Neuronal stem cell (in vitro differentiated cells): ENCODE results near the gene ZNF785.

ENCODE experiments used
- DNase-seq: peaks from one replicate; pipeline ENCODE4 v3.0.0-alpha.2; 2013; ENCODE audit warnings: low spot score
- H2AFZ ChIP-seq: one replicate; pipeline ENCODE4 v1.6.1; 2013; ENCODE audit warnings: mild to moderate bottlenecking, low read length, inconsistent platforms
- H2AK5ac ChIP-seq: 2 replicates; pipeline ENCODE4 v1.6.1; 2013; ENCODE audit warnings: low read depth, mild to moderate bottlenecking, inconsistent platforms, low read length, moderate library complexity, mixed read lengths
- H2BK120ac ChIP-seq: 2 replicates; pipeline ENCODE4 v1.6.1; 2013; ENCODE audit warnings: low read depth, mild to moderate bottlenecking, inconsistent platforms, low read length, moderate library complexity, mixed read lengths
- H2BK12ac ChIP-seq: one replicate; pipeline ENCODE4 v1.6.1; 2013; ENCODE audit warnings: low read length, inconsistent platforms
- H2BK15ac ChIP-seq: 2 replicates; pipeline ENCODE4 v1.6.1; 2013; ENCODE audit warnings: mild to moderate bottlenecking, low read length, inconsistent platforms, mixed read lengths
- H2BK5ac ChIP-seq: one replicate; pipeline ENCODE4 v1.6.1; 2013; ENCODE audit warnings: inconsistent platforms, mild to moderate bottlenecking, low read length, moderate library complexity
- H3K14ac ChIP-seq: one replicate; pipeline ENCODE4 v1.6.1; 2013; ENCODE audit warnings: low read length, inconsistent platforms
- H3K18ac ChIP-seq: 2 replicates; pipeline ENCODE4 v1.6.1; 2013; ENCODE audit warnings: low read length, inconsistent platforms
- H3K23ac ChIP-seq: 2 replicates; pipeline ENCODE4 v1.6.1; 2013; ENCODE audit warnings: low read depth, mild to moderate bottlenecking, mixed read lengths, low read length, inconsistent platforms; ENCODE audit not compliant: poor library complexity
- H3K27ac ChIP-seq: replicated peaks from 3 replicates; pipeline ENCODE4 v1.5.1; 2013; ENCODE audit warnings: low read length, inconsistent platforms
- H3K27me3 ChIP-seq, 3 experiments: 2 replicates each; pipeline ENCODE4 v1.6.1; 2013; ENCODE audit warnings: low read length in 3 of 3, mild to moderate bottlenecking in 2 of 3, inconsistent platforms in 1 of 3, low read depth in 1 of 3, mixed read lengths in 1 of 3, moderate library complexity in 1 of 3; ENCODE audit not compliant: control insufficient read depth in 3 of 3, insufficient read depth in 3 of 3
- H3K36me3 ChIP-seq, 2 donors: replicated peaks in 1 of 2; 2 replicates each; pipeline ENCODE4 v1.6.1; 2013; ENCODE audit warnings: low read length in 2 of 2; ENCODE audit not compliant: control insufficient read depth in 2 of 2, insufficient read depth in 2 of 2
- H3K4ac ChIP-seq: 2 replicates; pipeline ENCODE4 v1.6.1; 2013; ENCODE audit warnings: inconsistent platforms, mild to moderate bottlenecking, low read length, moderate library complexity
- H3K4me1 ChIP-seq, 2 donors: 1 replicate in 1 of 2; 2 replicates in 1 of 2; pipeline ENCODE4 v1.6.1; 2013; ENCODE audit warnings: low read length in 2 of 2, low read depth in 1 of 2; ENCODE audit not compliant: control insufficient read depth in 2 of 2, insufficient read depth in 1 of 2
- H3K4me2 ChIP-seq: one replicate; pipeline ENCODE4 v1.6.1; 2013; ENCODE audit warnings: mild to moderate bottlenecking, low read length, inconsistent platforms; ENCODE audit not compliant: insufficient read depth, poor library complexity, severe bottlenecking
- H3K4me3 ChIP-seq, 2 donors: 2 replicates each; pipeline ENCODE4 v1.5.1; 2013; ENCODE audit warnings: low read length in 2 of 2, mild to moderate bottlenecking in 2 of 2, inconsistent platforms in 1 of 2, moderate library complexity in 1 of 2
- H3K79me1 ChIP-seq: one replicate; pipeline ENCODE4 v1.6.1; 2013; ENCODE audit warnings: low read depth, mild to moderate bottlenecking, inconsistent platforms, low read length, moderate library complexity
- H3K9ac ChIP-seq: one replicate; pipeline ENCODE4 v1.6.1; 2013; ENCODE audit warnings: mild to moderate bottlenecking, low read depth, low read length, inconsistent platforms; ENCODE audit not compliant: poor library complexity
- H3K9me3 ChIP-seq, 2 donors: replicated peaks in 1 of 2; 2 replicates each; pipeline versions ENCODE3 to v1.6.1; 2013; ENCODE audit warnings: low read length in 2 of 2, mild to moderate bottlenecking in 2 of 2, inconsistent platforms in 1 of 2, low read depth in 1 of 2, mixed read lengths in 1 of 2, moderate library complexity in 1 of 2; ENCODE audit not compliant: control insufficient read depth in 2 of 2, insufficient read depth in 1 of 2
- H4K8ac ChIP-seq: one replicate; pipeline ENCODE4 v1.6.1; 2013; ENCODE audit warnings: low read depth, mild to moderate bottlenecking, inconsistent platforms, low read length, moderate library complexity
- H4K91ac ChIP-seq: one replicate; pipeline ENCODE4 v1.6.1; 2013; ENCODE audit warnings: low read length, low read depth, mild to moderate bottlenecking, inconsistent platforms; ENCODE audit not compliant: poor library complexity
- WGBS, 2 donors: extraction: QIAGEN DNeasy Blood & Tissue Kit; methylation state at CpG; one replicate each; pipeline ENCODE4 v1.1.7; 2013; ENCODE audit warnings: missing lambda C conversion rate in 2 of 2, mixed read lengths in 1 of 2; ENCODE audit not compliant: insufficient read length in 2 of 2, insufficient replicate concordance in 1 of 2; ENCODE audit errors: extremely low coverage in 2 of 2; 5-methylcytosine and 5-hydroxymethylcytosine counted together

ZNF785 gene

GRCh38 chr16:30609002-30609925 is 23.8 kb upstream of the ZNF785 start:
- Histone ChIP-seq H3K36me3 (peaks cover 11 to 47% of the 10 kb centered on the region in 2 donors), H3K4me1 (peaks cover 0 to 3% of the 10 kb centered on the region in 2 donors), H3K4me3 (peak overlapping the region; percentile 89 to 96), H3K9me3 (no peaks in the 10 kb centered on the region), H4K91ac (peak overlapping the region; percentile 38), H2BK12ac (no peak overlapping the region), H3K4me2 (peak overlapping the region; percentile 96), H3K14ac (peak overlapping the region; percentile 95), H4K8ac (peak overlapping the region; percentile 92), H2BK120ac (peak overlapping the region; percentile 39), H3K4ac (peak overlapping the region; percentile 40), H2AK5ac (peak overlapping the region; percentile 98), H2BK15ac (peak overlapping the region; percentile 72), H3K27me3 (no peaks in the 10 kb centered on the region), H2AFZ (peak overlapping the region; percentile 88), H3K9ac (peak overlapping the region; percentile 95), H3K23ac (peak overlapping the region; percentile 97), H2BK5ac (peak overlapping the region; percentile 79), H3K18ac (peak overlapping the region; percentile 97), H3K79me1 (peaks cover 4% of the 10 kb centered on the region), H3K27ac (peak overlapping the region; percentile 74)
- no peak for DNase-seq
- WGBS, 2 donors: no CpG with 5 or more reads among the region's 40 CpGs

GRCh38 chr16:30606004-30606403 is 20.5 kb upstream of the ZNF785 start:
- no CpG with 5 or more reads among the region's 3 CpGs for WGBS, 2 donors
- peaks cover 0 to 3% of the 10 kb centered on the region in 2 donors for H3K4me1 ChIP-seq

GRCh38 chr16:30605158-30605557 is 19.7 kb upstream of the ZNF785 start:
- Histone ChIP-seq H2BK120ac (no peak overlapping the region), H3K23ac (no peak overlapping the region), H3K79me1 (peaks cover 4% of the 10 kb centered on the region), H2BK5ac (no peak overlapping the region), H2BK12ac (no peak overlapping the region), H3K4me3 (no peak overlapping the region), H3K4me2 (no peak overlapping the region), H3K18ac (no peak overlapping the region), H3K4me1 (peaks cover 0 to 3% of the 10 kb centered on the region in 2 donors), H3K27me3 (no peaks in the 10 kb centered on the region), H2AFZ (no peak overlapping the region), H3K27ac (no peak overlapping the region), H3K14ac (no peak overlapping the region), H3K4ac (no peak overlapping the region), H2BK15ac (no peak overlapping the region), H2AK5ac (no peak overlapping the region), H3K9me3 (no peaks in the 10 kb centered on the region), H3K36me3 (peaks cover 20 to 70% of the 10 kb centered on the region in 2 donors), H3K9ac (no peak overlapping the region), H4K8ac (no peak overlapping the region), H4K91ac (no peak overlapping the region)
- no peak for DNase-seq
- WGBS, 2 donors: no CpG with 5 or more reads among the region's 15 CpGs

More at GRCh38 chr16:30606004-30606403, 20.5 kb upstream of the ZNF785 start:
- Histone ChIP-seq H3K36me3 (peaks cover 20 to 70% of the 10 kb centered on the region in 2 donors), H2AK5ac (no peak overlapping the region), H3K27me3 (no peaks in the 10 kb centered on the region), H4K8ac (no peak overlapping the region), H2BK12ac (no peak overlapping the region), H3K79me1 (peaks cover 4% of the 10 kb centered on the region), H3K18ac (no peak overlapping the region), H3K4me3 (no peak overlapping the region), H4K91ac (no peak overlapping the region), H3K4me2 (no peak overlapping the region), H3K14ac (no peak overlapping the region), H2BK15ac (no peak overlapping the region), H3K4ac (no peak overlapping the region), H2BK120ac (no peak overlapping the region), H3K23ac (no peak overlapping the region), H3K9ac (no peak overlapping the region), H3K9me3 (no peaks in the 10 kb centered on the region), H2AFZ (no peak overlapping the region), H3K27ac (no peak overlapping the region), H2BK5ac (no peak overlapping the region)
- DNase-seq: no peak

GRCh38 chr16:30604316-30604947 is 18.9 kb upstream of the ZNF785 start:
- Histone ChIP-seq H4K91ac (no peak overlapping the region), H3K9ac (peak overlapping the region; percentile 75), H3K4me3 (peak overlapping the region in 1 of 2 donors; percentile 28), H3K79me1 (no peaks in the 10 kb centered on the region), H3K14ac (no peak overlapping the region), H2BK5ac (no peak overlapping the region), H3K36me3 (peaks cover 20 to 70% of the 10 kb centered on the region in 2 donors), H3K4me1 (peaks cover 0 to 3% of the 10 kb centered on the region in 2 donors), H3K27me3 (no peaks in the 10 kb centered on the region), H2AK5ac (no peak overlapping the region), H3K27ac (no peak overlapping the region), H3K9me3 (no peaks in the 10 kb centered on the region), H2BK15ac (no peak overlapping the region), H3K4ac (no peak overlapping the region), H2AFZ (no peak overlapping the region), H2BK120ac (no peak overlapping the region), H3K4me2 (no peak overlapping the region), H4K8ac (no peak overlapping the region), H3K23ac (no peak overlapping the region), H3K18ac (no peak overlapping the region), H2BK12ac (no peak overlapping the region)
- no peak for DNase-seq
- no CpG with 5 or more reads among the region's 49 CpGs for WGBS, 2 donors
